Left kidney (tissue), 2 donors: ENCODE data around the gene MAP1LC3B. TPM values are rescaled to one million over a fixed set of nuclear protein-coding genes. Genes with fewer than 3 reads are reported as not detected.
"Not testable (repeated sequence)": the region's sequence is repeated elsewhere in the genome, so short reads cannot be mapped to it uniquely, and the experiment has no call there.

Experiments
- DNase-seq: peaks from one replicate; pipeline ENCODE4 v3.0.0-alpha.2; 2013
- polyA plus RNA-seq: library from polyadenylated mRNA; unstranded; fragments of 120-200 nt; gene quantifications from one replicate; pipeline ENCODE4 v1.2.1, GENCODE V29; 2013; ENCODE audit not compliant: insufficient read length

MAP1LC3B gene
- polyA plus RNA-seq, 1 donor: 66.4 TPM

DNA sequence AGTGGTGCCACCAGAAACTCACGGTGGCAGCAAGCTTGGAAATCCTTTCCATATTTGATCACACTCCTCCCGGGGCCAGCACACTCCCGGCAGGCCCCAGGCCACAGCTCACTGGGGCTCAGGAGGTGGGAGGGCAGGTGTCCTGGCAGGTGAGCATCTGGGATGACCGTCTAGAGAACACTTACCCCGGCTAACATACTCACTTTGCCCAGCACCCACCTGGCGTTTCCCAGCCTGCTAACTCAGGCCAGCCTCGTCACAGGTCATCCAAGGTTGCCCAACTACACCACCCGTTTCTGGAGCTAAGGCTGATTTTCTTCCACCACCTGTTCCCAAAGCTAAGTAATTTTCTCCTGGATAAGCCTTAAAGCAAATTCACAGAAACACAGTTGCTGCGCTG, 33.4 kb upstream of the MAP1LC3B start:
- DNase-seq: no peak

DNA sequence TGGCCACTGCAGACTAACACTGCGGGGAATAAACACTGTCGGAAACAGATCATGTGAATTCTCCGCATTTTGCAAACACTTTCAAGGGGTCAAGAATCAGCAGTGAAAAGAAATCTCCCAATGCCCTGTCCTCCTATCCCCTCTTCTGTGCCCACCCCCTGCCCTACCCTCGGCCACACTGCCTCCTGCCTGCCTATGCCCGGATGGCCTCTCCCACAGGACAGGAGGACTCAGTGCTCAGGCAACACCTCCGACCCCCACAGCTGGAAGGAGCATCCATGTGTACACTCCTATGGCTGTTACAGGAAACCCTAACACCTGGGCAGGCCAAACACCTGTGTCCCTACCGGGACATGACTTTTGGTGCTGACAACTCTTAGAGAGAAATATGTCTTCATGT, 33.0 kb upstream of the MAP1LC3B start:
- DNase-seq: no peak

DNA sequence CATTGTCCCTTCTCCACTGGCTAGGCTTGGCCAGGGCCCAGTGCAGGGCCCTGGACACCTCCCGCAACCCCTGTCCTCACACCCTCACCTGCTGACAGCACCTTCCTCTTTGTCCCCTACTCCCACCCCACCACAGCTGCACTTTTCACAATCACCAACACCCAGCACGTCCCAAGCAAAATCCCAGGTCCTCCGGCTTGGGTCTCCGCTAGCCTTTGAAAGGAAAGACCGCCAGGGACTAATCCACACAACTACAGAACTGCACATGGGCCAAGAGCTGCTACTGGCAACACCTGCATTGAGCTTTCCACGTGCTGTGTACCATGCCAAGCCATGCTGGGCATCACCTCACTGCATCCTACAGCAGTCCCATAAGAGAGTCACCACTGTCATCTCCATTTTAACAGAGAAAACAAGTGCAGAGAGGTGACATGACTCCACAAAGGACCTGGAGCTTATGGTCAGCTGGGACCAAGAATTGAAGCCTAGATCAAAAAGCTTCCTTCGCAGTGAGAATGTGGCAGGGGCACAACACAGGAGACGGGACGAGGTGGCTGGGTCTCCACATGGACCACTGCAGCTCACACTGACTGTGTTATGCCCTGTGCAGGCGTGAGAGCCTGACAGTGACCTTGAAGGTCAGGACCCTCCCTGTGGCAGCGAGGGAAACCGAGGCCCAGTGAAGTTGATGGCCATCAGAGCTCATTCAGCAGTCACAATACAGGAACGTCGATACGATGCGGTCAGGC, 31.1 kb upstream of the MAP1LC3B start:
- DNase-seq: no peak

- no peak for DNase-seq
Measured at GRCh38 chr16:87361916-87362619, 30.1 kb upstream of the MAP1LC3B start.

- DNase-seq: not testable (repeated sequence)
Measured at GRCh38 chr16:87362828-87363559, 29.1 kb upstream of the MAP1LC3B start.

- DNase-seq: no peak
Measured at GRCh38 chr16:87363771-87364455, 28.2 kb upstream of the MAP1LC3B start.

DNA sequence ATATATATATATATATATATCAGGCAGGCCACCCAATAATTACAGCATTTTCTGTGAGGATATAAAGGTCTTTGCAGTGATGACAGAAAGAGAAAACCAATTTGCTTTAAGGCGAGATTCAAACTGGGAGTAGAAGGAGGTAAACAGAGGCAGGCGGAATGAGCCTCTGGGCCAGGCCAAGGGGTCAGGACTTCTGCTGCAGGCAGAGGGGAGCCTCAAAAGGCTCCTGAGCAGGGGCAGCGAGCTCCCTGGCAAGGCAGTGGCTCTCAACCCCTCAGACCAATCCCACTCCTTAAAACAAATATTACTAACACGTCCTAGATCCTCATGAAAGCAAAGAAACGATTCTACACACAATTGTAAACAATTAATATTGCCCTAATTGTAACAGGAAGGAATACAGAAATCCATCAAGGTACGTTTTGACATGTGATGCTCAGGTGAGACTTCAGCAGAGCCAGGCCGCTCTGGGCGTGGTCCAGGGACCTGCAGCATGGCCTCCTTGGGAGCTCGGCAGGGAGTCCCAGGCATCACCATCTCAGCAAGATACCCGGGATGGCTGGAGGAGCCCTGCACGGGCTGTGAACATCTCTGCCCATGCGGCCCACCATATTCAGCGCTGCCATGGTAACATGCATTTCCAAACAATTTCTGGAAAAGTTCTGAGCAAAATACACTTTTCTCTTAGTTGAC, 27.0 kb upstream of the MAP1LC3B start:
- DNase-seq: no peak

DNA sequence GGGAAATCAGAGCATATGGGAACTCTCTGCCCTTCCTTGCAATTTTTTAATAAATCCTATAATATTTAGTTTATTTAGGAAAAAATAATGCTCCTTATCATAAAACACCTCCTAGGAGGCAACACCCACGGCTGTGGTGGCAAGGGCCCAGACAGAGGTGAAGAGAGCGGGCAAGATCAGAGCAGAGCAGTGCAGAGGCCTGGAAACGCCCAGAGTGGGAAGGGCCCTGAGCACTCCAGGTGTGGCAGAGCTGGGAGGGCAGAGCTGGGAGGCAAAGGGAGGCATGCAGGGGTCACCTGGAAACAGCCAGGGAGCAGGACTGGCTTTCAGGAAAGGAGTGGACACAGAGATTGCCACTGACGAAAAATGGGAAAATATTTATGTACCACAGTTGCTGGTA, 25.8 kb upstream of the MAP1LC3B start:
- DNase-seq: no peak

DNA sequence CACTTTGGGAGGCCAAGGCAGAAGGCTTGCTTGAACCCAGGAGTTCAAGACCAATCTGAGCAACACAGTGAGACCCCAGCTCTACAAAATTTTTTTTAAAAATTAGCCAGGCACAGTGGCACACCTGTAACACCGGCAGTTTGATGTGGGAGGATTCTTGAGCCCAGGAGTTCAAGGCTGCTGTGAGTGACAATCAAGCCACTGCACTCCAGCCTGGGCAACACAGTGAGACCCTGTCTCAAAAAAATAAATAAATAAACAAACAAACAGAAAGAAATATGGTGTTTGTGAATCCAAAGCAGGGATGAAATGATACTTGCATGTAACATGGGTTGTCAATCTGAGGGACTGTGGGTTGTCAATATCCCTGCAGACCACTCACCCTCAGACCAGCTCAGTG, 25.2 kb upstream of the MAP1LC3B start:
- no peak for DNase-seq

- no peak for DNase-seq
Measured at GRCh38 chr16:87367529-87367928, 24.6 kb upstream of the MAP1LC3B start.

GRCh38 chr16:87368029-87368770, 23.9 kb upstream of the MAP1LC3B start:
- no peak for DNase-seq

DNA sequence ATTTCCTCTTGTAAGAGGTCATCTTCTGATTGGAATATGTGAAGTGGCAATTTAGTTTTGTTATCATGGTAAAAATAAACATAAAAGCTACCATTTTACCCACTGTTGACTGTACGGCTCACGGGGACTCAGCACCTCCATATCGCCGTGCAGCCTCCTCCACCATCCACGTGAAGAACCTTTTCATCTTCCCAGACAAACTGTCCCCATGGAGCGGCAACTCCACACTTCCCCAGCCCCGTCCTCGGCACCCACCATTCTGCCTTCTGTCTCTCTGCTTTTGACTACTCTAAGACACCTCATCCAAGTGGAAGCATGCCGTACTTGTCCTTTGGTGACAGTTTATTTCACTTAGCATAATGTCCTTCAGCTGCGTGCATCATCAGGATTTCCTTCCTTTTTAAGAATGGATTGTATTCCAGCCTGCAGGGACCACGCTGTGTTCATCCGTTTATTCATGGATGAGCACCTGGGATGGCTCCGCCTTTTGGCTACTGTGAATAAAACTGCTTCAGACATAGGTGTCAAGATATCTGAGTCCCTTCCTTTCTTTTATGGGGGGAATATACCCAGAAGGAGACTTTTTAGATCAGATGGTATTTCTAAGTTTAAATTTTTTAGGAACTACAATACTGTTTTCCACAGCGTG, 22.9 kb upstream of the MAP1LC3B start:
- no peak for DNase-seq

GRCh38 chr16:87369796-87370719, 22.1 kb upstream of the MAP1LC3B start:
- DNase-seq: no peak

GRCh38 chr16:87371261-87371866, 20.8 kb upstream of the MAP1LC3B start:
- no peak for DNase-seq

DNA sequence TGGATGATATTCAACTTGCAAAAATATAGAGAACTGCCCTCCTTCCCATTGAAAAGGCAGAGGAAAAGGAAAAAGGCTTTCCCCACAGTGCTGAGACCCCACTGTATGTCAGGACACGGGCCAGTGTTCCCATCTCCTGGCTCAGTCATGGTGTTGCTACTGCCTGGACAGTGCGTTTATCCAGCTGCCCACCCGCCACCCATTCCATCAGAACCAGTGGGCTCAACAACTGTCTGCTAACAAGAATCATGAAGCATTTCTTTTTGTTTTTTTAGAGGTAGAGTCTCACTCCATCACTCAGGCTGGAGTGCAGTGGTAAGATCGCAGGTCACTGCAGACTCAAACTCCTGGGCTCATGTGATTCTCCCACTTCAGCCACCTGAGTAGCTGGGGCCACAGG, 19.8 kb upstream of the MAP1LC3B start:
- no peak for DNase-seq

DNA sequence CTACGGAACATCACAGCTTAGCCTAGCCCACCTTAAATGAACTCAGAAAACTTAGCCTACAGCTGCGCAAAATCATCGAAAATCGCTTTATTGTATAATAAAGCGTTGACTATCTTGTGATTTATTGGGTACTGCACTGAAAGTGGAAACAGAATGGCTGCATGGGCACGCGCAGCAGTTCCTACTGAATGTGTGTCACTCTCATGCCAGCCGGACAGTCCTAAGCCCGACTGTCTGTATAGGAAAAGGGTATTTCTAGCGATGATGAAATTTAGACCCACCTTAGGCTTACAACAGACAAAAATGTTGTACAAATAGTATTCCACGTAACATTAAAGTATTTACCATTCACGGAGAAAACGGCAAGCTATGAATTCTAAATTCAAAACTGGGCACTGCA, 17.8 kb upstream of the MAP1LC3B start:
- no peak for DNase-seq

GRCh38 chr16:87375426-87376135, 16.6 kb upstream of the MAP1LC3B start:
- DNase-seq: no peak

DNA sequence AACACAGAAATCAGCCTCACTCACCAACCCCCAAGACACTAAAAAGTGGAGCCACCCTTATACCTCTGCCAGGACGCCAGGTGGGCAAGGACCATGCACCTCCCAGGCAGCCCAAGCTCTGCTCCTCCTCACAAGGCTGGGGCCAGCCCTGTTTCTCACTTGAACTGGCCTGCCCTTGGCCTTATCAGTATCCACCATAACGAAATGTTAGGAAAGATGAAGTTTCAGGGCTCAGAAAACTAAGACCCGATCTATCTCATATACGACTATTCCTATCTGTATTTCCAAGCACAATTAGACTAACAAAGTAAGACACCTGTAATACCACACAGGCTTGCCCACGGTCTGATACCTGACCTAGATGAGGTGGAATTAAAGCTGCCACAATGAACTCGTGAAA, 15.5 kb upstream of the MAP1LC3B start:
- DNase-seq: no peak
